H1 (cell line): ENCODE results near the gene PCID2. TPM values are rescaled to one million over a fixed set of nuclear protein-coding genes. Genes with fewer than 3 reads are reported as not detected.
A peak's percentile ranks its signal among the peaks of the same experiment; 100 is the strongest.

ENCODE experiments used
- CTCF ChIA-PET: fragments of 300-600 bp; sonication (Branson Sonifier 250); formaldehyde crosslinking; loops from one replicate; lab custom pipeline; 2021; ENCODE audit not compliant: partially characterized antibody; lab: Charles Lee
- POLR2A ChIA-PET: fragments of 300-600 bp; sonication (Branson Sonifier 250); formaldehyde crosslinking; loops from one replicate; lab custom pipeline; 2021; ENCODE audit warnings: inconsistent platforms; ENCODE audit not compliant: partially characterized antibody; lab: Charles Lee
- DNase-seq, 2 experiments: peaks; one replicate each; pipeline versions ENCODE4 v3.0.0 to v3.0.0-alpha.2; 2010 to 2022; ENCODE audit warnings: low spot score in 2 of 2, low read depth in 1 of 2, mixed read lengths in 1 of 2
- FAIRE-seq: peaks from 2 replicates; lab custom pipeline; 2011; peaks lifted over from hg19 to GRCh38; lab: Jason Lieb, UNC
- H2AFZ ChIP-seq: 2 replicates; pipeline ENCODE4 v1.8.1; 2012; ENCODE audit warnings: low read length, inconsistent platforms
- H2AK5ac ChIP-seq: 2 replicates; pipeline ENCODE4 v1.6.1; 2013; ENCODE audit warnings: low read depth, low read length
- H2BK120ac ChIP-seq: replicated peaks from 2 replicates; pipeline ENCODE3; 2013; ENCODE audit warnings: low read depth, low read length, inconsistent platforms
- H2BK12ac ChIP-seq: 2 replicates; pipeline ENCODE4 v1.6.1; 2013; ENCODE audit warnings: low read depth, low read length
- H2BK15ac ChIP-seq: 2 replicates; pipeline ENCODE4 v1.6.1; 2013; ENCODE audit warnings: low read length
- H2BK20ac ChIP-seq: 2 replicates; pipeline ENCODE4 v1.6.1; 2013; ENCODE audit warnings: low read length
- H2BK5ac ChIP-seq: 2 replicates; pipeline ENCODE4 v1.6.1; 2013; ENCODE audit warnings: low read depth, low read length
- H3K14ac ChIP-seq: 2 replicates; pipeline ENCODE4 v1.6.1; 2013; ENCODE audit warnings: inconsistent platforms; ENCODE audit not compliant: insufficient read length
- H3K18ac ChIP-seq: 2 replicates; pipeline ENCODE4 v1.6.1; 2013; ENCODE audit warnings: low read length; ENCODE audit errors: extremely low read depth
- H3K23ac ChIP-seq: 2 replicates; pipeline ENCODE4 v1.6.1; 2013; ENCODE audit warnings: inconsistent platforms; ENCODE audit not compliant: insufficient read length
- H3K23me2 ChIP-seq: 2 replicates; pipeline ENCODE4 v1.6.1; 2013; ENCODE audit warnings: low read depth, low read length
- H3K27ac ChIP-seq: 2 replicates; pipeline ENCODE4 v1.6.1; 2011; ENCODE audit warnings: low read depth, low read length, inconsistent platforms
- H3K27me3 ChIP-seq, 4 experiments: replicated peaks in 1 of 4; 1 replicate in 1 of 4; 2 replicates in 3 of 4; pipeline versions ENCODE4 v1.6.1 to v1.8.1; 2011 to 2013; ENCODE audit warnings: low read length in 3 of 4, mild to moderate bottlenecking in 3 of 4, inconsistent platforms in 2 of 4, mixed read lengths in 2 of 4, moderate library complexity in 1 of 4; ENCODE audit not compliant: control insufficient read depth in 3 of 4, insufficient read depth in 3 of 4; ENCODE audit errors: extremely low read depth in 1 of 4
- H3K36me3 ChIP-seq, 4 experiments: 2 replicates each; pipeline versions ENCODE4 v1.6.1 to v1.8.1; 2011 to 2013; ENCODE audit warnings: mild to moderate bottlenecking in 4 of 4, low read length in 3 of 4, moderate library complexity in 2 of 4, control low read depth in 1 of 4, inconsistent platforms in 1 of 4; ENCODE audit not compliant: insufficient read depth in 4 of 4, control insufficient read depth in 2 of 4
- H3K4ac ChIP-seq: replicated peaks from 2 replicates; pipeline ENCODE3; 2013; ENCODE audit warnings: low read length, low read depth, mixed read lengths, inconsistent platforms; ENCODE audit not compliant: insufficient read length
- H3K4me1 ChIP-seq, 4 experiments: replicated peaks in 1 of 4; 1 replicate in 1 of 4; 2 replicates in 3 of 4; pipeline versions ENCODE4 v1.6.1 to v1.8.1; 2011 to 2013; ENCODE audit warnings: low read length in 3 of 4, inconsistent platforms in 2 of 4, mixed read lengths in 1 of 4; ENCODE audit not compliant: insufficient read depth in 4 of 4, control insufficient read depth in 3 of 4
- H3K4me2 ChIP-seq, 2 experiments: 2 replicates each; pipeline versions ENCODE4 v1.6.1 to v1.8.1; 2011 to 2013; ENCODE audit warnings: low read depth in 2 of 2, low read length in 2 of 2, control low read depth in 1 of 2, inconsistent platforms in 1 of 2, mild to moderate bottlenecking in 1 of 2; ENCODE audit not compliant: insufficient read depth in 1 of 2
- H3K4me3 ChIP-seq, 4 experiments: fragments of 200-600, 300-600 bp in 1 of 4; sonication (generic), shearing (Covaris generic), sonication (Bioruptor Twin) in 1 of 4; 2 replicates each; pipeline versions ENCODE4 v1.5.1 to v1.8.1; 2011 to 2016; ENCODE audit warnings: low read length in 4 of 4, low read depth in 3 of 4, control low read depth in 2 of 4, inconsistent platforms in 2 of 4, mild to moderate bottlenecking in 2 of 4, mixed read lengths in 1 of 4, moderate library complexity in 1 of 4; ENCODE audit not compliant: insufficient read depth in 2 of 4; ENCODE audit errors: extremely low read depth in 1 of 4
- H3K56ac ChIP-seq: replicated peaks from 2 replicates; pipeline ENCODE3; 2013; ENCODE audit warnings: low read depth, mild to moderate bottlenecking, mixed read lengths, low read length, inconsistent platforms; ENCODE audit not compliant: insufficient read length
- H3K79me1 ChIP-seq: 2 replicates; pipeline ENCODE4 v1.6.1; 2013; ENCODE audit warnings: low read depth, low read length, control low read depth
- H3K79me2 ChIP-seq, 2 experiments: 2 replicates each; pipeline versions ENCODE4 v1.6.1 to v1.8.1; 2012 to 2013; ENCODE audit warnings: low read length in 2 of 2, mild to moderate bottlenecking in 2 of 2, inconsistent platforms in 1 of 2; ENCODE audit not compliant: insufficient read depth in 2 of 2, control insufficient read depth in 1 of 2
- H3K9ac ChIP-seq, 4 experiments: replicated peaks in 1 of 4; 1 replicate in 1 of 4; 2 replicates in 3 of 4; pipeline versions ENCODE4 v1.6.1 to v1.8.1; 2011 to 2013; ENCODE audit warnings: low read depth in 3 of 4, low read length in 3 of 4, control low read depth in 2 of 4, mild to moderate bottlenecking in 2 of 4, moderate library complexity in 2 of 4, inconsistent platforms in 1 of 4; ENCODE audit errors: extremely low read depth in 1 of 4
- H3K9me3 ChIP-seq, 2 experiments: 2 replicates each; pipeline versions ENCODE4 v1.6.1 to v1.8.1; 2012 to 2013; ENCODE audit warnings: mild to moderate bottlenecking in 2 of 2, moderate library complexity in 2 of 2, control low read depth in 1 of 2, inconsistent platforms in 1 of 2, low read depth in 1 of 2, low read length in 1 of 2, mixed read lengths in 1 of 2; ENCODE audit not compliant: insufficient read depth in 2 of 2
- H4K20me1 ChIP-seq, 2 experiments: replicated peaks in 1 of 2; 2 replicates each; pipeline versions ENCODE3 to v1.8.1; 2011 to 2013; ENCODE audit warnings: inconsistent platforms in 2 of 2, low read length in 2 of 2, mild to moderate bottlenecking in 1 of 2; ENCODE audit not compliant: insufficient read depth in 2 of 2, control insufficient read depth in 1 of 2
- H4K5ac ChIP-seq: 2 replicates; pipeline ENCODE4 v1.6.1; 2013; ENCODE audit warnings: low read length, low read depth, mixed read lengths, inconsistent platforms; ENCODE audit not compliant: insufficient read length
- H4K8ac ChIP-seq: 2 replicates; pipeline ENCODE4 v1.8.0; 2013; ENCODE audit warnings: mild to moderate bottlenecking, moderate library complexity, low read length, inconsistent platforms; ENCODE audit not compliant: insufficient read depth; ENCODE audit errors: extremely low read depth
- H4K91ac ChIP-seq: replicated peaks from 2 replicates; pipeline ENCODE3; 2013; ENCODE audit warnings: low read length, mixed read lengths, inconsistent platforms; ENCODE audit not compliant: insufficient read length
- CEBPB ChIP-seq: IDR thresholded peaks from 2 replicates; pipeline ENCODE4 v1.6.1; 2012; ENCODE audit warnings: low read depth, low read length
- CTBP2 ChIP-seq: IDR thresholded peaks from 2 replicates; pipeline ENCODE4 v1.7.0; 2011; ENCODE audit warnings: borderline replicate concordance, mild to moderate bottlenecking, moderate library complexity, mixed read lengths, low read length; ENCODE audit not compliant: insufficient read depth, insufficient read length
- EZH2 ChIP-seq: fragments of 200-600 bp; sonication (generic); IDR thresholded peaks from 2 replicates; pipeline ENCODE4 v1.7.1; 2012; ENCODE audit warnings: low read depth, mild to moderate bottlenecking, moderate library complexity, low read length, inconsistent platforms; ENCODE audit not compliant: severe bottlenecking
- SIRT6 ChIP-seq: IDR thresholded peaks from one replicate; pipeline ENCODE4 v1.7.1; 2012; ENCODE audit warnings: low read length, inconsistent platforms
- SUZ12 ChIP-seq: fragments of 200-600 bp; sonication (generic); IDR thresholded peaks from 2 replicates; pipeline ENCODE4 v1.6.1; 2012; ENCODE audit warnings: mild to moderate bottlenecking, inconsistent platforms, low read length, moderate library complexity, mixed read lengths
- ZNF274 ChIP-seq: IDR thresholded peaks from 2 replicates; pipeline ENCODE4 v1.7.0; 2012; ENCODE audit warnings: low read length, borderline replicate concordance; ENCODE audit errors: extremely low read depth
- WGBS, 2 experiments: shearing (Covaris generic) in 1 of 2; methylation state at CpG; one replicate each; pipeline versions ENCODE4 v1.1.6 to v1.1.7; 2013 to 2015; ENCODE audit warnings: low lambda C conversion rate in 2 of 2, mixed read lengths in 2 of 2, inconsistent platforms in 1 of 2, low coverage in 1 of 2, missing lambda C conversion rate in 1 of 2; ENCODE audit not compliant: insufficient replicate concordance in 2 of 2, insufficient coverage in 1 of 2, insufficient read length in 1 of 2; ENCODE audit errors: extremely low coverage in 1 of 2, missing lambda C conversion rate in 1 of 2; 5-methylcytosine and 5-hydroxymethylcytosine counted together
- polyA plus RNA-seq, 7 experiments: library from polyadenylated mRNA; depleted of rRNA in 3 of 7; stranded (reverse) in 5 of 7; unstranded in 2 of 7; fragments of >200 nt in 5 of 7; fragments of 200-250 nt in 2 of 7; gene quantifications; 1 replicate in 5 of 7; 2 replicates in 1 of 7; 4 replicates in 1 of 7; pipeline versions ENCODE4 v1.2.1 to v1.2.3, GENCODE V29; 2011 to 2013; ENCODE audit warnings: missing spikeins in 2 of 7, mixed read lengths in 2 of 7
- total RNA-seq: library from RNA; stranded (reverse); fragmentation: NEBNext Ultra II Directional; extraction: Animal tissue kit (Norgen Biotek cat#: 25700); gene quantifications from 2 replicates; pipeline ENCODE4 v1.2.1, GENCODE V29; 2021
- TF ChIP-seq, protein P1 (sequence below): IDR thresholded peaks from 2 replicates; pipeline ENCODE4 v1.6.1; 2011; ENCODE audit warnings: low read depth, mild to moderate bottlenecking, low read length; ENCODE audit not compliant: insufficient read depth

The PCID2 gene
- total and polyA plus RNA-seq, 2 of the 8 experiments (the other 6 are each of a cell fraction or from before 2014, with no cell fraction given), result 72.4 to 72.8 TPM

- Histone ChIP-seq H3K79me2 (no peaks in the 10 kb centered on the region), H3K56ac (no peak overlapping the region), H4K8ac (no peak overlapping the region), H3K4me1 (peaks cover 0 to 22% (median 14%) of the 10 kb centered on the region in 4 experiments; a peak in 6 of 7 replicates), H3K79me1 (no peaks in the 10 kb centered on the region), H3K27me3 (no peaks in the 10 kb centered on the region; a peak in 1 of 7 replicates), H3K23me2 (no peaks in the 10 kb centered on the region; the same call in 1 of the 2 replicates), H3K4me3 (no peak overlapping the region), H2AFZ (no peak overlapping the region), H3K4ac (peak overlapping the region; percentile 25), H2BK5ac (0 out of 2 replicates have a peak overlapping the region, but pooled peaks have one; percentile 9), H3K27ac (no peak overlapping the region), H4K20me1 (no peaks in the 10 kb centered on the region), H3K9ac (no peak overlapping the region), H4K91ac (no peak overlapping the region), H3K4me2 (no peak overlapping the region; a peak in 2 of 4 replicates), H3K18ac (no peak overlapping the region), H2BK120ac (no peak overlapping the region), H2BK20ac (no peak overlapping the region), H2AK5ac (0 out of 2 replicates have a peak overlapping the region, but pooled peaks have one; percentile 39), H2BK12ac (no peak overlapping the region), H4K5ac (no peak overlapping the region), H3K9me3 (no peaks in the 10 kb centered on the region)
- ChIA-PET POLR2A (interaction anchor here (1.3 to 2.4 kb wide), 4 partner anchors 17 to 233 kb away, joined by 3 to 9 read pairs (median 6); partner anchors contain the start of genes CUL4A and PCID2), CTCF (interaction anchor here (1.2 to 2.0 kb wide), 3 partner anchors 17 to 129 kb away, joined by 3 to 6 read pairs (median 5); no protein-coding TSS in a partner anchor)
- FAIRE-seq (no peak), DNase-seq (no peak)
- TF ChIP-seq ZNF274 (no peak), EZH2 (no peak), SUZ12 (no peak), CTBP2 (no peak), CEBPB (no peak), SIRT6 (no peak)
- TF ChIP-seq, protein P1, sequence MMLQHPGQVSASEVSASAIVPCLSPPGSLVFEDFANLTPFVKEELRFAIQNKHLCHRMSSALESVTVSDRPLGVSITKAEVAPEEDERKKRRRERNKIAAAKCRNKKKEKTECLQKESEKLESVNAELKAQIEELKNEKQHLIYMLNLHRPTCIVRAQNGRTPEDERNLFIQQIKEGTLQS, result no peak
- TF ChIP-seq, all 59 proteins: peak for 0
- WGBS, 2 experiments, result 72% methylated on average over 4 of the region's 7 CpGs; no CpG with 5 or more reads in 1 of the 2 experiments
- Histone ChIP-seq H3K36me3 (no peaks in the 10 kb centered on the region), H3K14ac (no peak overlapping the region), H3K23ac (no peak overlapping the region), H2BK15ac (no peak overlapping the region)
Observed at GRCh38 chr13:113158946-113159345, 49.5 kb downstream of the PCID2 start.
